NCI-H446 (cell line): ENCODE data around the gene BMP8A.

Experiments used
- DNase-seq, 2 experiments: peaks; one replicate each; lab custom pipeline; 2025; lab: John Stamatoyannopoulos, UW

BMP8A gene

GRCh38 chr1:39571178-39571483 lies 79.7 kb downstream of the BMP8A start:
- DNase-seq: no peak

DNA sequence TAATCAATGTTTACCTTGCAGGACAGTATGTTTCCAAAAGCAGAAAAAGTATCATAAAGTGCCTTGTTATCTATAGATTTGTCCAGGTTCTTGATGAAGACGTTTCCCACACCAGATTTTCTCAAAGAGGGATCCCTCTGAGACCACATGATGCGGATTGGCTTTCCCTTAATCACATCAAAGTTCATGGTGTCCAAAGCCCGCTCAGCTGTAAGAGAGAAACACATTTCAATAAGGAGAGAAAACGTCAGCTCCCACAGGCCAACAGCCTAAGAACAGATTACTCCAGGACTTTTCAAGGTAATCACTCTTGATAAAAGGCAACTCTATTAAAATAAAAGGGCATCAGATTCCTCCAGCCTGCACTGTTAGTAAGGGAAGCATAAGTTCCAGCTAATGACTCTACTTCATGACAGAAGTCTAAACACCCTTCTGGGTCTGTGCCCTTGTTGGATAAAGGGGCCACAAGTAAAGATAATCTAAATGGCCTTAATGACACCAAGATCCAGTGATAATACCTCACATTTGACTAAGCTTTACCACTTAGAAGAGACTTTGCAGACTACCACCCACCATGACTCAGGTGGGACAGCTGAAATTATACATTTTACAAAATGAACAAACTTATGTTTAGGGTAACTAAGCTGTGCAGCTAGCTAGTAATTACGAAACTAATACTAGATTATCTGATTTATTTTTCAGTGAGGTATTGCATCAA lies 81.1 kb downstream of the BMP8A start:
- no peak for DNase-seq

DNA sequence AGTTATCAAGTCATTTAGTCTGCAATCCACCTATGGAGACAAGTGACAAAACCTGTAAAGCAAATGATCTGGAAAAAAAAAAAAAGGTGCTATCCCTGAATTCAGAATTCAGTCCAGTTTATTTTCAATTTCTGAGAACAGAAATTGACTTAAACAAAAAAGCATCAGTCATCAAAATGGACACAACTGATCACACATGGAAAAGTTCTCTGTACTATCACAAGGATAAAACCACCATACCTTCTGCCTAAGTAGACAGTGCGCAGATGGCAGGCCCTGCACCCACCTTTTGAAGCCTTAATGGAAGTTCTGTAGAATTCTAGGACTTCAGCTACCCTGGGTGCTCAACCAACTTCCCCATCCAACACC lies 81.6 kb downstream of the BMP8A start:
- no peak for DNase-seq

DNA sequence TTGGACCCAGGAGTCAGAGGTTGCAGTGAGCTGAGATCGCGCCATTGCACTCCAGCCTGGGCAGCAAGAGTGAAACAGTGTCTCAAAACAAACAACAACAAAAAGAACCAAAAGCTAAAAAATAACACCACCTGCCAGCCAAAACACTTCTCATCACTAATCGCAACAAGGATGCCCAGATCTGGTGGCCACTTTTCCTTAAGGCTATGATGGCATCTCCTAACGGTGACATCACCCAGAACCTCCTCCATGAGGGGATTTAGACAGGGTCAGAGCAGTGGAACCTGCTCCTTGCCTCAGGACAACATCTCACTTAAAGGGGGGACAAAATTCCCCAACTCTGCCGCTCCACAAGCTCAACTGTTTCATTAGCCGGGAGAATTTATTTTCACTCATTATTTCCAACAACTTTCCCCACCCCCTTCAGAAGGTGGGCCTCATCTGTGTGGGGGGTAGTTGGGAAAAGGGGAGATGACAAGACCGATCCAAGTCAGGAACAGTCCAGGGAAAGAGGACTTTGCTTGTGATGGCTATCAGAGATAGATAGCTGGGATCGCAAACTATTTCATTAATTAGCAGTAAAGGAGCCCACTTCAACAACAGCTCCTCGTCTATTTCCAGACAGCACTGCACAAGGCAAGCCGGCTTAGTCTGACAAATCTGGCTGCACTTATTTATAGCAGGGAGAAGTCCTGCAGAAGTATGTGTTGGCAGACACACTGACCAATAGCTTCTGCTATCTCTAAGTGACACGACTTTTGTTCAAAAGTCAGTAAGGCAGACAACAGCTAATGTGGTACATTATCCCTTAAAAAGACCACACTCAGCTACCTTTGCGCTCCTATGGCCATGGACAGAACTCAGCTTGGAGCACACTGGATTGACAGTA lies 82.5 kb downstream of the BMP8A start:
- DNase-seq: no peak

DNA sequence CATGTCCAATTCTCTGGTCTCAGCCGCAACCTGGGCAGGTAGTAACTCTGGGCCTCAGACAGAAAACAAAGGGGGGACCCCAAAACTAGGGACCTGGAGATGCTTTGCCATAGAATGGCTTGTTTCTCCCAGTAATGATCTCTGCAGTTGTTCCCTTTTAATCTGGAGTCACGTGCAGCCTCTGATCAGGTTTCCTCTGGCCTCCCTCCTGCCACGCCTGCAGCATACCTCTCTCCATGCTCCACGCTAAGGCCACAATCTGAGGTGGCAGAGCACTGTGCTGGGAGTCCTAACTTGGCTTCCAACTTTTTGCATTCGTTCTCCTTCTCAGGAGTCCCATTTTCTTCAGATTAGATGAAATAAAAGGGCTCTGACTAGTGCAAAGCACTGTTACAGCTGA lies 83.2 kb downstream of the BMP8A start:
- no peak for DNase-seq
